H1 (cell line): Measurements from ENCODE around the gene EFHC1. TPM values are rescaled to one million over a fixed set of nuclear protein-coding genes. Genes with fewer than 3 reads are reported as not detected.

ENCODE experiments used
- CTCF ChIA-PET: fragments of 300-600 bp; sonication (Branson Sonifier 250); formaldehyde crosslinking; loops from one replicate; lab custom pipeline; 2021; ENCODE audit not compliant: partially characterized antibody; lab: Charles Lee
- POLR2A ChIA-PET: fragments of 300-600 bp; sonication (Branson Sonifier 250); formaldehyde crosslinking; loops from one replicate; lab custom pipeline; 2021; ENCODE audit warnings: inconsistent platforms; ENCODE audit not compliant: partially characterized antibody; lab: Charles Lee
- DNase-seq, 2 experiments: peaks; one replicate each; pipeline versions ENCODE4 v3.0.0 to v3.0.0-alpha.2; 2010 to 2022; ENCODE audit warnings: low spot score in 2 of 2, low read depth in 1 of 2, mixed read lengths in 1 of 2
- FAIRE-seq: peaks from 2 replicates; lab custom pipeline; 2011; peaks lifted over from hg19 to GRCh38; lab: Jason Lieb, UNC
- H2AFZ ChIP-seq: 2 replicates; pipeline ENCODE4 v1.8.1; 2012; ENCODE audit warnings: low read length, inconsistent platforms
- H2AK5ac ChIP-seq: 2 replicates; pipeline ENCODE4 v1.6.1; 2013; ENCODE audit warnings: low read depth, low read length
- H2BK120ac ChIP-seq: replicated peaks from 2 replicates; pipeline ENCODE3; 2013; ENCODE audit warnings: low read depth, low read length, inconsistent platforms
- H2BK12ac ChIP-seq: 2 replicates; pipeline ENCODE4 v1.6.1; 2013; ENCODE audit warnings: low read depth, low read length
- H2BK15ac ChIP-seq: 2 replicates; pipeline ENCODE4 v1.6.1; 2013; ENCODE audit warnings: low read length
- H2BK20ac ChIP-seq: 2 replicates; pipeline ENCODE4 v1.6.1; 2013; ENCODE audit warnings: low read length
- H2BK5ac ChIP-seq: 2 replicates; pipeline ENCODE4 v1.6.1; 2013; ENCODE audit warnings: low read depth, low read length
- H3K14ac ChIP-seq: 2 replicates; pipeline ENCODE4 v1.6.1; 2013; ENCODE audit warnings: inconsistent platforms; ENCODE audit not compliant: insufficient read length
- H3K18ac ChIP-seq: 2 replicates; pipeline ENCODE4 v1.6.1; 2013; ENCODE audit warnings: low read length; ENCODE audit errors: extremely low read depth
- H3K23ac ChIP-seq: 2 replicates; pipeline ENCODE4 v1.6.1; 2013; ENCODE audit warnings: inconsistent platforms; ENCODE audit not compliant: insufficient read length
- H3K23me2 ChIP-seq: 2 replicates; pipeline ENCODE4 v1.6.1; 2013; ENCODE audit warnings: low read depth, low read length
- H3K27ac ChIP-seq: 2 replicates; pipeline ENCODE4 v1.6.1; 2011; ENCODE audit warnings: low read depth, low read length, inconsistent platforms
- H3K27me3 ChIP-seq, 4 experiments: replicated peaks in 1 of 4; 1 replicate in 1 of 4; 2 replicates in 3 of 4; pipeline versions ENCODE4 v1.6.1 to v1.8.1; 2011 to 2013; ENCODE audit warnings: low read length in 3 of 4, mild to moderate bottlenecking in 3 of 4, inconsistent platforms in 2 of 4, mixed read lengths in 2 of 4, moderate library complexity in 1 of 4; ENCODE audit not compliant: control insufficient read depth in 3 of 4, insufficient read depth in 3 of 4; ENCODE audit errors: extremely low read depth in 1 of 4
- H3K36me3 ChIP-seq, 4 experiments: 2 replicates each; pipeline versions ENCODE4 v1.6.1 to v1.8.1; 2011 to 2013; ENCODE audit warnings: mild to moderate bottlenecking in 4 of 4, low read length in 3 of 4, moderate library complexity in 2 of 4, control low read depth in 1 of 4, inconsistent platforms in 1 of 4; ENCODE audit not compliant: insufficient read depth in 4 of 4, control insufficient read depth in 2 of 4
- H3K4ac ChIP-seq: replicated peaks from 2 replicates; pipeline ENCODE3; 2013; ENCODE audit warnings: low read length, low read depth, mixed read lengths, inconsistent platforms; ENCODE audit not compliant: insufficient read length
- H3K4me1 ChIP-seq, 4 experiments: replicated peaks in 1 of 4; 1 replicate in 1 of 4; 2 replicates in 3 of 4; pipeline versions ENCODE4 v1.6.1 to v1.8.1; 2011 to 2013; ENCODE audit warnings: low read length in 3 of 4, inconsistent platforms in 2 of 4, mixed read lengths in 1 of 4; ENCODE audit not compliant: insufficient read depth in 4 of 4, control insufficient read depth in 3 of 4
- H3K4me2 ChIP-seq, 2 experiments: 2 replicates each; pipeline versions ENCODE4 v1.6.1 to v1.8.1; 2011 to 2013; ENCODE audit warnings: low read depth in 2 of 2, low read length in 2 of 2, control low read depth in 1 of 2, inconsistent platforms in 1 of 2, mild to moderate bottlenecking in 1 of 2; ENCODE audit not compliant: insufficient read depth in 1 of 2
- H3K4me3 ChIP-seq, 4 experiments: fragments of 200-600, 300-600 bp in 1 of 4; sonication (generic), shearing (Covaris generic), sonication (Bioruptor Twin) in 1 of 4; 2 replicates each; pipeline versions ENCODE4 v1.5.1 to v1.8.1; 2011 to 2016; ENCODE audit warnings: low read length in 4 of 4, low read depth in 3 of 4, control low read depth in 2 of 4, inconsistent platforms in 2 of 4, mild to moderate bottlenecking in 2 of 4, mixed read lengths in 1 of 4, moderate library complexity in 1 of 4; ENCODE audit not compliant: insufficient read depth in 2 of 4; ENCODE audit errors: extremely low read depth in 1 of 4
- H3K56ac ChIP-seq: replicated peaks from 2 replicates; pipeline ENCODE3; 2013; ENCODE audit warnings: low read depth, mild to moderate bottlenecking, mixed read lengths, low read length, inconsistent platforms; ENCODE audit not compliant: insufficient read length
- H3K79me1 ChIP-seq: 2 replicates; pipeline ENCODE4 v1.6.1; 2013; ENCODE audit warnings: low read depth, low read length, control low read depth
- H3K79me2 ChIP-seq, 2 experiments: 2 replicates each; pipeline versions ENCODE4 v1.6.1 to v1.8.1; 2012 to 2013; ENCODE audit warnings: low read length in 2 of 2, mild to moderate bottlenecking in 2 of 2, inconsistent platforms in 1 of 2; ENCODE audit not compliant: insufficient read depth in 2 of 2, control insufficient read depth in 1 of 2
- H3K9ac ChIP-seq, 4 experiments: replicated peaks in 1 of 4; 1 replicate in 1 of 4; 2 replicates in 3 of 4; pipeline versions ENCODE4 v1.6.1 to v1.8.1; 2011 to 2013; ENCODE audit warnings: low read depth in 3 of 4, low read length in 3 of 4, control low read depth in 2 of 4, mild to moderate bottlenecking in 2 of 4, moderate library complexity in 2 of 4, inconsistent platforms in 1 of 4; ENCODE audit errors: extremely low read depth in 1 of 4
- H3K9me3 ChIP-seq, 2 experiments: 2 replicates each; pipeline versions ENCODE4 v1.6.1 to v1.8.1; 2012 to 2013; ENCODE audit warnings: mild to moderate bottlenecking in 2 of 2, moderate library complexity in 2 of 2, control low read depth in 1 of 2, inconsistent platforms in 1 of 2, low read depth in 1 of 2, low read length in 1 of 2, mixed read lengths in 1 of 2; ENCODE audit not compliant: insufficient read depth in 2 of 2
- H4K20me1 ChIP-seq, 2 experiments: replicated peaks in 1 of 2; 2 replicates each; pipeline versions ENCODE3 to v1.8.1; 2011 to 2013; ENCODE audit warnings: inconsistent platforms in 2 of 2, low read length in 2 of 2, mild to moderate bottlenecking in 1 of 2; ENCODE audit not compliant: insufficient read depth in 2 of 2, control insufficient read depth in 1 of 2
- H4K5ac ChIP-seq: 2 replicates; pipeline ENCODE4 v1.6.1; 2013; ENCODE audit warnings: low read length, low read depth, mixed read lengths, inconsistent platforms; ENCODE audit not compliant: insufficient read length
- H4K8ac ChIP-seq: 2 replicates; pipeline ENCODE4 v1.8.0; 2013; ENCODE audit warnings: mild to moderate bottlenecking, moderate library complexity, low read length, inconsistent platforms; ENCODE audit not compliant: insufficient read depth; ENCODE audit errors: extremely low read depth
- H4K91ac ChIP-seq: replicated peaks from 2 replicates; pipeline ENCODE3; 2013; ENCODE audit warnings: low read length, mixed read lengths, inconsistent platforms; ENCODE audit not compliant: insufficient read length
- ATF2 ChIP-seq: IDR thresholded peaks from 2 replicates; pipeline ENCODE4 v1.6.1; 2012; ENCODE audit warnings: low read length, inconsistent platforms
- CBX8 ChIP-seq: fragments of 300-800, 300-1000 bp; sonication (generic); IDR thresholded peaks from 2 replicates; pipeline ENCODE4 v1.7.1; 2016; ENCODE audit warnings: low read depth, low read length, borderline replicate concordance
- EGR1 ChIP-seq: IDR thresholded peaks from 2 replicates; pipeline ENCODE4 v1.6.1; 2011; ENCODE audit warnings: low read depth, low read length, borderline replicate concordance
- JUN ChIP-seq: IDR thresholded peaks from 2 replicates; pipeline ENCODE4 v1.6.1; 2011; ENCODE audit warnings: low read depth, mild to moderate bottlenecking, improper control_type of control experiment, low read length
- JUND ChIP-seq: IDR thresholded peaks from 2 replicates; pipeline ENCODE4 v1.6.1; 2011; ENCODE audit warnings: mild to moderate bottlenecking, improper control_type of control experiment, low read length
- PHF8 ChIP-seq: fragments of 200-600 bp; sonication (generic); conservative IDR thresholded peaks from 2 replicates; pipeline ENCODE4 v1.7.1; 2012; ENCODE audit warnings: low read depth, mild to moderate bottlenecking, inconsistent platforms, low read length, moderate library complexity
- RFX5 ChIP-seq: IDR thresholded peaks from 2 replicates; pipeline ENCODE4 v1.6.1; 2011; ENCODE audit warnings: low read depth, low read length, improper control_type of control experiment, borderline replicate concordance
- TBP ChIP-seq: IDR thresholded peaks from 2 replicates; pipeline ENCODE4 v1.6.1; 2011; ENCODE audit warnings: low read depth, low read length, improper control_type of control experiment
- TCF12 ChIP-seq: IDR thresholded peaks from 2 replicates; pipeline ENCODE4 v1.6.1; 2011; ENCODE audit warnings: low read depth, mild to moderate bottlenecking, low read length
- USF2 ChIP-seq: IDR thresholded peaks from 2 replicates; pipeline ENCODE4 v1.6.1; 2011; ENCODE audit warnings: low read length, improper control_type of control experiment
- WGBS, 2 experiments: shearing (Covaris generic) in 1 of 2; methylation state at CpG; one replicate each; pipeline versions ENCODE4 v1.1.6 to v1.1.7; 2013 to 2015; ENCODE audit warnings: low lambda C conversion rate in 2 of 2, mixed read lengths in 2 of 2, inconsistent platforms in 1 of 2, low coverage in 1 of 2, missing lambda C conversion rate in 1 of 2; ENCODE audit not compliant: insufficient replicate concordance in 2 of 2, insufficient coverage in 1 of 2, insufficient read length in 1 of 2; ENCODE audit errors: extremely low coverage in 1 of 2, missing lambda C conversion rate in 1 of 2; 5-methylcytosine and 5-hydroxymethylcytosine counted together
- polyA plus RNA-seq, 7 experiments: library from polyadenylated mRNA; depleted of rRNA in 3 of 7; stranded (reverse) in 5 of 7; unstranded in 2 of 7; fragments of >200 nt in 5 of 7; fragments of 200-250 nt in 2 of 7; gene quantifications; 1 replicate in 5 of 7; 2 replicates in 1 of 7; 4 replicates in 1 of 7; pipeline versions ENCODE4 v1.2.1 to v1.2.3, GENCODE V29; 2011 to 2013; ENCODE audit warnings: missing spikeins in 2 of 7, mixed read lengths in 2 of 7
- total RNA-seq: library from RNA; stranded (reverse); fragmentation: NEBNext Ultra II Directional; extraction: Animal tissue kit (Norgen Biotek cat#: 25700); gene quantifications from 2 replicates; pipeline ENCODE4 v1.2.1, GENCODE V29; 2021

Gene EFHC1
- total and polyA plus RNA-seq, 2 of the 8 experiments (the other 6 are each of a cell fraction or from before 2014, with no cell fraction given): 10.5 to 16.4 TPM

- Histone ChIP-seq H2AK5ac (no peak overlapping the region), H3K27me3 (no peaks in the 10 kb centered on the region), H3K4me2 (no peak overlapping the region), H2BK20ac (no peak overlapping the region), H3K79me1 (peaks cover 12% of the 10 kb centered on the region), H4K20me1 (peaks cover 0 to 1% of the 10 kb centered on the region in 2 experiments), H3K36me3 (no peaks in the 10 kb centered on the region; a peak in 1 of 8 replicates), H3K56ac (no peak overlapping the region), H2BK120ac (no peak overlapping the region), H2AFZ (no peak overlapping the region), H3K79me2 (peaks cover 0 to 57% of the 10 kb centered on the region in 2 experiments; a peak in 3 of 4 replicates), H3K23me2 (no peaks in the 10 kb centered on the region; the same call in 1 of the 2 replicates), H3K27ac (no peak overlapping the region), H2BK12ac (no peak overlapping the region), H3K18ac (no peak overlapping the region), H4K8ac (no peak overlapping the region), H4K91ac (no peak overlapping the region), H3K9ac (no peak overlapping the region), H3K4me1 (peaks cover 11 to 17% (median 12%) of the 10 kb centered on the region in 4 experiments), H4K5ac (no peak overlapping the region), H3K9me3 (no peaks in the 10 kb centered on the region), H2BK5ac (no peak overlapping the region), H2BK15ac (no peak overlapping the region), H3K23ac (no peak overlapping the region), H3K14ac (no peak overlapping the region), H3K4ac (no peak overlapping the region), H3K4me3 (no peak overlapping the region)
- POLR2A ChIA-PET: interaction anchor here (1.3 to 1.4 kb wide), 2 partner anchors 11 to 129 kb away, joined by 3 to 4 read pairs; no protein-coding TSS in a partner anchor
- FAIRE-seq (no peak), DNase-seq (no peak)
- WGBS, 2 experiments: 86% methylated on average over 6 of the region's 6 CpGs; no CpG with 5 or more reads in 1 of the 2 experiments
- CTCF ChIA-PET: interaction anchor here (1.2 to 4.2 kb wide), 6 partner anchors 11 to 132 kb away, joined by 3 to 49 read pairs (median 8); no protein-coding TSS in a partner anchor
- TF ChIP-seq TCF12 (no peak), JUND (no peak), USF2 (no peak), PHF8 (no peak), ATF2 (no peak), EGR1 (no peak), TBP (no peak), CBX8 (no peak), RFX5 (no peak), JUN (no peak)
Observed at GRCh38 chr6:52550014-52550575, 130.0 kb downstream of the EFHC1 start.
